Activated CD8-positive, alpha-beta memory T cell treated with anti-CD3 and anti-CD28 coated beads for 24 hours (primary cell): ENCODE measurements around the gene SH3BGRL2.
A peak's percentile ranks its signal among the peaks of the same experiment; 100 is the strongest.
"Not testable (repeated sequence)": the region's sequence is repeated elsewhere in the genome, so short reads cannot be mapped to it uniquely, and the experiment has no call there.

Experiments used
- DNase-seq: peaks from one replicate; pipeline ENCODE4 v3.0.0-alpha.2; 2020

The SH3BGRL2 gene

GRCh38 chr6:79704200-79704599 lies 73.1 kb downstream of the SH3BGRL2 start:
- no peak for DNase-seq

- DNase-seq, result no peak
These were observed 74.4 kb downstream of the SH3BGRL2 start for GRCh38 chr6:79705456-79705995.

DNA sequence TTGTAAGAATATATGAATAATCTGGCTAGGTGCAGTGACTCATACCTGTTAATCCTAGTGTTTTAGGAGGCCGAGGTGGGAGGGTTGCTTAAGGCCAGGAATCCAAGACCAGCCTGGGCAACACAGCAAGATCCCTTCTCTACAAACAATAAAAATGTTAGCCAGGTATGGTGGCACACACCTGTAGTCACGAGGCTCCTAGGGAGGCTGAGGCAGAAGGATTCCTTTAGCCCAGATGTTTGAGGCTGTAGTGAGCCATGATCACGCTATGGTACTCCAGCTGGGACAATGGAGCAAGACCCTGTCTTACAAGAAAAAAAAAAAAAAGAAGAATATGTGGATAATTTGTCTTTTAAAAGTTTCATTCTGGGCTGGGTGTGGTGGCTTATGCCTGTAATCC lies 75.4 kb downstream of the SH3BGRL2 start:
- DNase-seq, result no peak

GRCh38 chr6:79707621-79708020 lies 76.5 kb downstream of the SH3BGRL2 start:
- DNase-seq, result no peak

- no peak for DNase-seq
These were observed 77.1 kb downstream of the SH3BGRL2 start for GRCh38 chr6:79708095-79708791.

DNA sequence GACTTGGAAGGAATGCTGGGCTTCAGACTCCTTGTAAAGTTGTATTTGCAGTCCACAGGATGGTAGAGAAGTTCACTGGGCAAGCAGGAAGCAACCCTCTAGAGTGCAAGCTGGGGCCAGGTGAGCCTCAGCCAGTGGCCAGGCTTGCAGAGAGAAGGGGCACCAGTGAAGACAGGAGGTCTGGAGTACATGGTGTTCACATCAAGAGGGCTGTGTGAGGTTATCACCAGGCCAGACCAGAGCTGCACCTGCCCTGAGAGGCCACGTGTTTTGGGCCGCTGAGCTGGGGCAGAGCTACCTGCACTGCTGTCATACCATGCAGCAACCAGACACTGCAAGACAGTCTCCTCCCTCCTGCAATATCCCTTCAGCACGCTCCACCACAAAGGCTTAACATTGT lies 79.0 kb downstream of the SH3BGRL2 start:
- no peak for DNase-seq

DNA sequence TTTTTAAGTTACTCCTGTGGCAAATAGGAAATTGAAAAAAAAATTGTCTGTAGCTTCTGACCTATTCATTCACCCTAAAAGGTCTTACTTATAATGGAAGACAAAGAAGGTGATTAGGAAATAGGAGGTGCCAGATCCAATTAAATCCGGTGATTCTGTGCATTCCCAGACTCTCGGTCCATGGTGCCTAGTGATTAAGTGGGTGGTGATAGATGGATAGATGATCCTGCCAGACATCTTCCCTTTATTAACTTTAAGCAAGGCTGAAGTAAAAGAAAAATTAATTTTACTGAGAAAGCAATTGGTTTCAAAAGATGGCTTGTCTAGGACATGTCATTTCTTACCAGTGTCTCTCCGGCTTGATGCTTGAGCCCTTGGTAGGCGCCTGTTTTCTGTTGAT lies 80.0 kb downstream of the SH3BGRL2 start:
- no peak for DNase-seq

DNA sequence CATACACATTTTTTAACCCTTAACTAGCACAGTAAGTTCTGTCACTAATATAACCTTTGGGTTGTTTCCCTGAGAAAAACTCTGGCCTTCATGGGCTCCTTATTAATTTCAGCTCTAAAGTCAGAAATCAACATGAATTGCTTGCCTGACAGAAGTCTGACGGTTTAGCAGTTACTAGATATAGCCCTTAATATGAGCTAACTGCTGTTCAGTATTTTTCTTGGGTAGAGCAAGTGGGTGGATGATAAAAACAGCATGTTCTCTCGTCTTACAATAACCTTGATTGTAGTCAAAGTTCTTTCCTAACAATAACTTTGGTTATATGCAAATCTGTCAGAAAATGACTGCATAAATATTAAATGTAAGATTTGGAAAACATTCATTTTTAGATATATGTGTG lies 81.0 kb downstream of the SH3BGRL2 start:
- DNase-seq, result no peak

DNA sequence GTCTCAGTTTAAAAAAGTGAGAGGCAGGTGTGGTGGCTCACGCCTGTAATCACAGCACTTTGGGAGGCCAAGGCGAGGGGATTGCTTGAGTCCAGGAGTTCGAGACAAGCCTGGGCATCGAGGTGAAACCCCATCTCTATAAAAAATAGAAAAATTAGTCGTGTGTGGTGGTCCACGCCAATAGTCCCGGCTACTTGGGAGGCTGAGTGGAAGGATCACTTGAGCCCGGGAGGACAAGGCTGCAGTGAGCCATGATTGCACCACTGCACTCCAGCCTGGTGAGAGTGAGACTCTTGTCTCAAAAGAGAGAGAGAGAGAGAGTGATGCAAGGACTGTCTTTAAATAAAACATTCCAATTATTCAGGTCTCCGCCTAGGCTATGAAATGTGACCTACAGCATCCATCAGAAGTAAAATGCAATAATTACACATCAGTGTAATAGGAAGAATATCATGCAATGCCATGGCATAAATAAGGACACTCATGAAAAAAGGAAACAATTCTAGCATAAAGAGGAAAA lies 81.5 kb downstream of the SH3BGRL2 start:
- no peak for DNase-seq

- DNase-seq, result peak; percentile 68
These were observed 82.7 kb downstream of the SH3BGRL2 start for GRCh38 chr6:79713701-79714322.

DNA sequence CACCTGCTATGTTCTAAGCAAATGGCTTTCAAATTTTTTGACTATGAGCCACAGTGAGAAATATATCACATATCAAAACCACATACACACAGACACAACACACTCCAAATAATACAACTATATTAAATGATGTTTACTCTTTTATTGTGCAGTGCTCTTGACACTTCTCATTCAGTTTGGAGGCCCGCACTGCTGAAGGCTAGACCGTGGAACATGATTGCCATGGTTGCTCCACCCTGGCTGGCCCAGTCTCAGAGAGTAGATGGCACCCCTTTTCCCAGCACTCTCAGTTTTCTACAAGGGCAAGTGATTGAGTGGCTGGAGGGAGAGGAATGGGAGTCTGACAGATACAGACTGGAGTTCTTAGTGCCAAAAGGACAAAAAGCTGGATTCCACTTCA lies 86.9 kb downstream of the SH3BGRL2 start:
- DNase-seq, result no peak

DNA sequence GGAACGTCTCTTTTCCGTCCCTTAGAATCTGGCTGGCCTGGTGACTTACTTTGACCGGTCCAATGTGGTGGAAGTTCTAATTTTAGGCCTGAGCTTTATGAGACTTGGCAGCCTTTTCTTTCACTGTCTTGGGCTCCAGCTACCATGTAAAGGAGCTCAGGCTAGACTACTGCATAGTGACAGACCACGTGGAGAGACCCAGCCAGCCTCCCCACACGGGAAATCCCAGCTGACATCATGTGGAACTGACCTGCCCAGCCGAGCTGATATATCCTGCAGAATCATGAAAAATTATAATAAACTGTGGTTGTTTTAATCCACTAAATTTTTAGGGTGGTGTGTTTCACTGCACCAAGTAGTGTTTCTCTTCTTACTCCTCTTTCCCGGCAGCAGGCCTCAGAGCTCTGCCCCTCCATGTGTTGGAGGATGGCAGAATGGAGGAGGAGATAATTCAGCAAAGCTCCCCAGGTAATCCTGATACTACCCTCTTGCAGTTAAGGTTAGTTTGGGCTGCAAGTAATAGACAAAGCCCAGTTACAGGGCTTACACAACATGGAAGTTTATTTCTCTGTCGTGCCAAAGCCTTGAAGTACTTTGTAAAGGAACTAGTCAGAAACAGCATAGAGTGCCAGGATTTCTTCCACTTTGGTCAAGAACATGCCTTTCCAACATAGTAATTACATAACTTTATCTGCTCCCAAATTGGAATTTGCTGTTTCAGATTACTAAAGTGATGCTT lies 87.5 kb downstream of the SH3BGRL2 start:
- DNase-seq, result no peak

DNA sequence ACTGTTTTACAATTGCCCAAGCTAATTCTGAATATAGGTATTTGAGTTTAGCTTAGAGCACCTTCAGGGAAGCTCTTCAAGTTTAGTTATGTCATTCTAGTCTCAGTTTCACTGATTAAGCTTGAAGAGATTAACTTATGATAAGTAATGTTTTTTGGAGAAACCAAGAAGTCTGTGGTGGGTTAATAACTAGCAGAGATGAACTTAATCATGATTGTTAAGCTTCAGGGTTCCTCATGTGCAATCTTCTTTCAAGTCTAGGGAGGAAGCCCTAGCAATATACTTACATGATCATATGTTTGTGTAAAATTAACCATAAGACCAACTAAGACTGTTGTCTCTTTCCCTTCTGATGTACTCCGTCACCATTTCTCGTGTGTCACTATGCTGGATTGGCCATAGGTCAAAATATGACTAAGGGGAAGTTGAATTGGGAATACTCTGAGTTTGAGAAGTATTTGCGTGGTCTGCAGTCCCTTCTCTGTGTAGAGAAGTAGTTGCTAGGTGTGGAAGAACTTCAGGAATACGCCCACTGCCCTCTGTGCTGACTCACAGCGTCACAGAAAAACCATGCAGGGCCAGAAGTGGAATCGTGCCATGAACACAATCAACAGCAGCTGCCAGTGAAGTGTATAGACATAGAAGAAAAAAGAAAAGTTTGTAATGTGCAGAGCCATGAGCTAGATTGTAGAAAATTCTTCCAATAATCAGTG lies 88.3 kb downstream of the SH3BGRL2 start:
- DNase-seq, result no peak

DNA sequence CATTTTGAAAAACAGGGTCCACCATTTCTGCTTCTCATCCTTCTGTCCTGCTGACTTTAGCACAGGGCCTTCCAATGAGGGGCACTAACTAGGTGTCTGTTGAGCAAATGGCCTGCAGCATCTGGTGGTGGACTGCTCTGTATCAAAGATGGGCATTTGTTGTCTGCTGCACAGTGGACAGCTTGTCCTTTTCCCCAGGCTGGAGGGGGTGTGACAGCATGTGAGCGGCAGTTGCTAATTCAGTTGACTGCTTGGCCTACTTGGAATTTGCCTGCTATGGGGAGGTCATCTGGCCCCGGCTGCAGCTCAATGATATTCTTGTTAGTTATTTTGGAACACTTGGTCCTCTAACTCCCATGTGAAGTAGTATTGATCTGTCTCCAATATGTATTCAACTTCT lies 93.7 kb downstream of the SH3BGRL2 start:
- no peak for DNase-seq

- DNase-seq, result no peak
These were observed 100.3 kb downstream of the SH3BGRL2 start for GRCh38 chr6:79731471-79731870.

DNA sequence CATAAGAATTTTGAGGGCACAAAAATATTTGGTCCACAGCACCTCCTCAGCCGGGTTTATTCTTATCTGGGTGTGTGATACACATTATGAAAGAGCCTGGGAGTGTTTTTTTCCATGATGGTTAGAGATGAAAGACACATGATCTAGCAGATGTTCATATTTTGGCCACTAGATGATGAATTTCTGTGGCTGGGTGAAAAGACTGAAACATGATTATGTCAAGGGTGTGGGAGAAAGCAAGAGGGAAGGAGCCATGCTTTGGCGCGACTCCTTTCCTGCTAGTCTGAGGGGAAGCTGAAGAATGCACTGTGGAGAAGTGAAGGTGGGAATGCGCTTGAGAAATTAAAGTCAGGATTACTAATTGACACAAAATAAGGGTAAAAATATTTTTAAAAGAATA lies 102.3 kb downstream of the SH3BGRL2 start:
- no peak for DNase-seq

GRCh38 chr6:79734374-79734773 lies 103.2 kb downstream of the SH3BGRL2 start:
- DNase-seq, result no peak

- DNase-seq, result no peak
These were observed 104.1 kb downstream of the SH3BGRL2 start for GRCh38 chr6:79735183-79735582.

DNA sequence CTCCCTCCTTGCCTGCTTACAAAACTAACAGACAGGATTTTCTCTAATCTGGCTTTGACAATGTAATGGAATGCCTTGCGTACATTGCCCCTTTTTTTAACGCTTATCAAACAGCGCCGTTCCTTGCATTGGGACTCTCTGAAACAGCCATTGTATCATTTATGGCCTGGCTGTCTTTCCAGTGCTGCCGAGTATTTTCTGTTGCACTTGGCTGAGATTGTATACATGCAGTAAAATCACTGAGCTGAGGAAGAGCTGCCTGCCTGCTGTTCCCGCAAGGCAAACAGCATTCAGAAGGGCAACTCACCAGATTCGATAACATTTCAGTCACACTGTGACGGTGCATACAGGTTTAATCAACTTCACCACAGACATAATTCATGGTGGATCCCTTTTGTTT lies 106.0 kb downstream of the SH3BGRL2 start:
- no peak for DNase-seq

- no peak for DNase-seq
These were observed 110.9 kb downstream of the SH3BGRL2 start for GRCh38 chr6:79742030-79742429.

- not testable (repeated sequence) for DNase-seq
These were observed 114.2 kb downstream of the SH3BGRL2 start for GRCh38 chr6:79745282-79745681.

DNA sequence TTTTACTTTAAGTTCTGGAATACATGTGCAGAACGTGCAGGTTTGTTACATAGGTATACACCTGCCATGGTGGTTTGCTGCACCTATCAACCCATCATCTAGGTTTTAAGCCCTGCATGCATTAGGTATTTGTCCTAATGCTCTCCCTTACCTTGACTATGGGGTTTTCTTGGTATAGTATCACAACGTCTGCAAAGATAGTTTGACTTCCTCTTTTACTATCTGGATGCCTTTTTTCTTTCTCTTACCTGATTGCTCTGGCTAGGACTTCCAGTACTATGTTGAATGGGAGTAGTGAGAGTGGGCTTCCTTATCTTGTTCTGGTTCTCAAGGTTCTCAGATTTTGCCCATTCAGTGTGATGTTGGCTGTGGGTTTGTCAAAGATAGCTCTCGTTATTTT lies 115.2 kb downstream of the SH3BGRL2 start:
- not testable (repeated sequence) for DNase-seq

DNA sequence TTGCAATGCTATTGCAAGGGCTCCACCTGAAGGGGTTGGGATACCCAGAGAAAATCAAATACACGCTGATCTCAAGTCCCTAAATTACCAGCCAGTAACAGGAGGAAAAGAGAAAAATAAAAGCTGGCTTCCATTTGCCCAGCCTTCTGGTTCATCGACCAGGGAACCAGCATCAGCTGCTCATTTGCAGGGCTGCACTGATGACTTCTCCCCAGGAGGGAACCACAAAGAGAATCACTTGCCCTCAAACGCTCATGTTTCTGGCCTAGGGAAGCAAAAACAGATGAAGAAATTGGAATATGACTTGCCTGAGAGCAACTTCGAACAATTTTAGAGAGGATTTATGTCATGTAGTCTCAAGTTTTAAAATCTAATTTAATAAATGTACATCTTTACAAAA lies 119.7 kb downstream of the SH3BGRL2 start:
- DNase-seq, result no peak
